Liver (tissue), 9 donors: ENCODE results near the gene PLEKHN1. TPM values are rescaled to one million over a fixed set of nuclear protein-coding genes. Genes with fewer than 3 reads are reported as not detected.
"Not testable (repeated sequence)": the region's sequence is repeated elsewhere in the genome, so short reads cannot be mapped to it uniquely, and the experiment has no call there.

Experiments
- DNase-seq: peaks from one replicate; pipeline ENCODE4 v3.0.0-alpha.2; 2017; ENCODE audit warnings: low spot score
- H3K27ac ChIP-seq, 2 donors: one replicate each; pipeline ENCODE4 v1.7.0; 2013; ENCODE audit warnings: inconsistent platforms in 2 of 2, low read length in 2 of 2, control low read depth in 1 of 2, low read depth in 1 of 2, mild to moderate bottlenecking in 1 of 2
- H3K27me3 ChIP-seq, 4 donors: one replicate each; pipeline versions ENCODE4 v1.6.1 to v1.7.0; 2013; ENCODE audit warnings: low read length in 3 of 4, inconsistent platforms in 1 of 4, mild to moderate bottlenecking in 1 of 4, moderate library complexity in 1 of 4; ENCODE audit not compliant: control insufficient read depth in 4 of 4, insufficient read depth in 4 of 4
- H3K36me3 ChIP-seq, 4 donors: one replicate each; pipeline versions ENCODE4 v1.6.1 to v1.7.0; 2013; ENCODE audit warnings: low read length in 3 of 4, mild to moderate bottlenecking in 3 of 4, low read depth in 1 of 4, moderate library complexity in 1 of 4; ENCODE audit not compliant: control insufficient read depth in 4 of 4, insufficient read depth in 3 of 4
- H3K4me1 ChIP-seq, 4 donors: one replicate each; pipeline versions ENCODE4 v1.6.1 to v1.7.0; 2013; ENCODE audit warnings: low read length in 3 of 4, mild to moderate bottlenecking in 3 of 4, moderate library complexity in 1 of 4; ENCODE audit not compliant: control insufficient read depth in 4 of 4, insufficient read depth in 4 of 4
- H3K4me3 ChIP-seq, 3 donors: one replicate each; pipeline versions ENCODE4 v1.6.1 to v1.7.0; 2013; ENCODE audit warnings: low read length in 3 of 3, control low read depth in 1 of 3, low read depth in 1 of 3, mild to moderate bottlenecking in 1 of 3
- H3K9ac ChIP-seq, 2 donors: one replicate each; pipeline ENCODE4 v1.7.0; 2013; ENCODE audit warnings: low read length in 2 of 2, mild to moderate bottlenecking in 2 of 2, moderate library complexity in 2 of 2, control low read depth in 1 of 2, low read depth in 1 of 2
- H3K9me3 ChIP-seq, 4 donors: one replicate each; pipeline versions ENCODE4 v1.6.1 to v1.7.0; 2013; ENCODE audit warnings: low read length in 3 of 4; ENCODE audit not compliant: control insufficient read depth in 4 of 4
- EGR1 ChIP-seq, 2 donors: IDR thresholded peaks; 2 replicates each; pipeline ENCODE4 v1.6.1; 2016 to 2018; ENCODE audit warnings: antibody characterized with exemption in 2 of 2, low read depth in 2 of 2
- FOXA1 ChIP-seq: IDR thresholded peaks from 2 replicates; pipeline ENCODE4 v1.6.1; 2016; ENCODE audit warnings: antibody characterized with exemption
- FOXA2 ChIP-seq: IDR thresholded peaks from 2 replicates; pipeline ENCODE4 v1.6.1; 2016; ENCODE audit warnings: antibody characterized with exemption
- GABPA ChIP-seq, 2 donors: IDR thresholded peaks in 1 of 2; conservative IDR thresholded peaks in 1 of 2; 2 replicates each; pipeline ENCODE4 v1.6.1; 2016; ENCODE audit warnings: antibody characterized with exemption in 2 of 2, mild to moderate bottlenecking in 1 of 2, moderate library complexity in 1 of 2
- HNF4A ChIP-seq, 2 donors: conservative IDR thresholded peaks; 2 replicates each; pipeline ENCODE4 v1.6.1; 2016; ENCODE audit warnings: antibody characterized with exemption in 2 of 2, mild to moderate bottlenecking in 2 of 2
- HNF4G ChIP-seq: IDR thresholded peaks from 2 replicates; pipeline ENCODE4 v1.6.1; 2016; ENCODE audit warnings: antibody characterized with exemption
- JUND ChIP-seq, 2 donors: IDR thresholded peaks; 2 replicates each; pipeline ENCODE4 v1.6.1; 2016; ENCODE audit warnings: antibody characterized with exemption in 2 of 2
- NR2F2 ChIP-seq: IDR thresholded peaks from 2 replicates; pipeline ENCODE4 v1.6.1; 2016; ENCODE audit warnings: antibody characterized with exemption
- RAD21 ChIP-seq, 2 donors: IDR thresholded peaks; 2 replicates each; pipeline ENCODE4 v1.6.1; 2016; ENCODE audit warnings: antibody characterized with exemption in 2 of 2, mild to moderate bottlenecking in 2 of 2
- RXRA ChIP-seq, 2 donors: IDR thresholded peaks; 2 replicates each; pipeline ENCODE4 v1.6.1; 2017 to 2018; ENCODE audit warnings: antibody characterized with exemption in 2 of 2, mild to moderate bottlenecking in 1 of 2
- SP1 ChIP-seq: IDR thresholded peaks from 2 replicates; pipeline ENCODE4 v1.6.1; 2018; ENCODE audit warnings: antibody characterized with exemption, mild to moderate bottlenecking
- YY1 ChIP-seq: IDR thresholded peaks from 2 replicates; pipeline ENCODE4 v1.6.1; 2016; ENCODE audit warnings: antibody characterized with exemption, mild to moderate bottlenecking
- WGBS: extraction: QIAGEN DNeasy Blood & Tissue Kit; methylation state at CpG from one replicate; pipeline ENCODE4 v1.1.7; 2013; 5-methylcytosine and 5-hydroxymethylcytosine counted together
- polyA plus RNA-seq, 2 donors: library from polyadenylated mRNA; stranded (reverse) in 1 of 2; unstranded in 1 of 2; fragments of 200-250 nt in 1 of 2; fragments of >200 nt in 1 of 2; fragmentation: Nextera tagmentation in 1 of 2; extraction: Ambion mirVana in 1 of 2; gene quantifications; one replicate each; pipeline versions ENCODE4 v1.2.1 to v1.2.3, GENCODE V29; 2013 to 2015
- total RNA-seq, 2 donors: library from RNA; depleted of rRNA; stranded (reverse); fragments of >200 nt; gene quantifications; one replicate each; pipeline ENCODE4 v1.2.3, GENCODE V29; 2014
- TF ChIP-seq, protein P1 (sequence below): IDR thresholded peaks from 2 replicates; pipeline ENCODE4 v1.6.1; 2016; ENCODE audit warnings: antibody characterized with exemption
- TF ChIP-seq, protein P2 (sequence below): fragments of 150-350 bp; IDR thresholded peaks from 2 replicates; pipeline ENCODE4 v1.5.1; 2017; ENCODE audit warnings: improper control_type of control experiment, low read depth, low read length; ENCODE audit not compliant: missing input control
- TF ChIP-seq, protein P3 (sequence below): IDR thresholded peaks from 2 replicates; pipeline ENCODE4 v1.6.1; 2016; ENCODE audit warnings: antibody characterized with exemption
- TF ChIP-seq, protein P4 (sequence below): IDR thresholded peaks from 2 replicates; pipeline ENCODE4 v1.6.1; 2016; ENCODE audit warnings: antibody characterized with exemption, mild to moderate bottlenecking
- TF ChIP-seq, protein P5 (sequence below): IDR thresholded peaks from 2 replicates; pipeline ENCODE4 v1.6.1; 2016; ENCODE audit warnings: antibody characterized with exemption
- donor health status: healthy.
- donor health status: healthy.
- donor health status: healthy.
- donor health status: healthy.
- donor health status: healthy.

The PLEKHN1 gene
- total and polyA plus RNA-seq, 4 donors, result 0.17 to 0.18 TPM; not detected in 2

DNA sequence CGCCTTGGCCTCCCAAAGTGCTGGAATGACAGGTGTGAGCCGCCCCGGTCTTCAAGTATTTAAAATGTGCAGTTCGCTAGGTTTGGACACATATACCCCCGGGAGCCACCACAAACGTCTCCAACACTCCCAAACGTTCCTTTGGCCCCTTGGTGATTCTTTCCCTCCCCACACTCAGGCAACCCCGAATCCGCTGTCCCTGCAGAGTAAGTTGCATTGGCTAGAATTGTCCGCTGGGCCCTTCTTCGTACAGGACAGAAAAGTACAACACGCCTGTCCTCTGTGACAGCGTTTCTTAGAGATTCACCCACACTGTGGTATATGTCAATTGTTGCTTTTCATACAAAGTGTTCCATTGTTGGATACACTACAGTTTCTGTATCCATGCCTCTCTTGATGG is 18.8 kb downstream of the PLEKHN1 start:
- H3K4me1 ChIP-seq, result peaks cover 0 to 2% (median 0%) of the 10 kb centered on the region in 4 donors
- H3K27ac ChIP-seq, result no peak overlapping the region
- H3K36me3 ChIP-seq, result no peaks in the 10 kb centered on the region
- TF ChIP-seq GABPA (IDR thresholded peaks at IDR 0.05 in 1 of 2, conservative IDR thresholded peaks at IDR 0.05 in 1 of 2) (no peak), SP1 (no peak), RXRA (IDR thresholded peaks at IDR 0.05) (no peak), YY1 (no peak), FOXA1 (no peak), RAD21 (IDR thresholded peaks at IDR 0.05) (no peak), JUND (IDR thresholded peaks at IDR 0.05) (no peak), HNF4A (conservative IDR thresholded peaks at IDR 0.05) (no peak), NR2F2 (no peak), HNF4G (no peak), FOXA2 (no peak), EGR1 (IDR thresholded peaks at IDR 0.05; ENCODE audit: low read depth in 2 of 2) (no peak)
- TF ChIP-seq, protein P1, sequence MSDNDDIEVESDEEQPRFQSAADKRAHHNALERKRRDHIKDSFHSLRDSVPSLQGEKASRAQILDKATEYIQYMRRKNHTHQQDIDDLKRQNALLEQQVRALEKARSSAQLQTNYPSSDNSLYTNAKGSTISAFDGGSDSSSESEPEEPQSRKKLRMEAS, result no peak
- TF ChIP-seq, protein P2, sequence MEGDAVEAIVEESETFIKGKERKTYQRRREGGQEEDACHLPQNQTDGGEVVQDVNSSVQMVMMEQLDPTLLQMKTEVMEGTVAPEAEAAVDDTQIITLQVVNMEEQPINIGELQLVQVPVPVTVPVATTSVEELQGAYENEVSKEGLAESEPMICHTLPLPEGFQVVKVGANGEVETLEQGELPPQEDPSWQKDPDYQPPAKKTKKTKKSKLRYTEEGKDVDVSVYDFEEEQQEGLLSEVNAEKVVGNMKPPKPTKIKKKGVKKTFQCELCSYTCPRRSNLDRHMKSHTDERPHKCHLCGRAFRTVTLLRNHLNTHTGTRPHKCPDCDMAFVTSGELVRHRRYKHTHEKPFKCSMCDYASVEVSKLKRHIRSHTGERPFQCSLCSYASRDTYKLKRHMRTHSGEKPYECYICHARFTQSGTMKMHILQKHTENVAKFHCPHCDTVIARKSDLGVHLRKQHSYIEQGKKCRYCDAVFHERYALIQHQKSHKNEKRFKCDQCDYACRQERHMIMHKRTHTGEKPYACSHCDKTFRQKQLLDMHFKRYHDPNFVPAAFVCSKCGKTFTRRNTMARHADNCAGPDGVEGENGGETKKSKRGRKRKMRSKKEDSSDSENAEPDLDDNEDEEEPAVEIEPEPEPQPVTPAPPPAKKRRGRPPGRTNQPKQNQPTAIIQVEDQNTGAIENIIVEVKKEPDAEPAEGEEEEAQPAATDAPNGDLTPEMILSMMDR, result no peak
- TF ChIP-seq, protein P3, sequence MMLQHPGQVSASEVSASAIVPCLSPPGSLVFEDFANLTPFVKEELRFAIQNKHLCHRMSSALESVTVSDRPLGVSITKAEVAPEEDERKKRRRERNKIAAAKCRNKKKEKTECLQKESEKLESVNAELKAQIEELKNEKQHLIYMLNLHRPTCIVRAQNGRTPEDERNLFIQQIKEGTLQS, result no peak
- TF ChIP-seq, protein P4, sequence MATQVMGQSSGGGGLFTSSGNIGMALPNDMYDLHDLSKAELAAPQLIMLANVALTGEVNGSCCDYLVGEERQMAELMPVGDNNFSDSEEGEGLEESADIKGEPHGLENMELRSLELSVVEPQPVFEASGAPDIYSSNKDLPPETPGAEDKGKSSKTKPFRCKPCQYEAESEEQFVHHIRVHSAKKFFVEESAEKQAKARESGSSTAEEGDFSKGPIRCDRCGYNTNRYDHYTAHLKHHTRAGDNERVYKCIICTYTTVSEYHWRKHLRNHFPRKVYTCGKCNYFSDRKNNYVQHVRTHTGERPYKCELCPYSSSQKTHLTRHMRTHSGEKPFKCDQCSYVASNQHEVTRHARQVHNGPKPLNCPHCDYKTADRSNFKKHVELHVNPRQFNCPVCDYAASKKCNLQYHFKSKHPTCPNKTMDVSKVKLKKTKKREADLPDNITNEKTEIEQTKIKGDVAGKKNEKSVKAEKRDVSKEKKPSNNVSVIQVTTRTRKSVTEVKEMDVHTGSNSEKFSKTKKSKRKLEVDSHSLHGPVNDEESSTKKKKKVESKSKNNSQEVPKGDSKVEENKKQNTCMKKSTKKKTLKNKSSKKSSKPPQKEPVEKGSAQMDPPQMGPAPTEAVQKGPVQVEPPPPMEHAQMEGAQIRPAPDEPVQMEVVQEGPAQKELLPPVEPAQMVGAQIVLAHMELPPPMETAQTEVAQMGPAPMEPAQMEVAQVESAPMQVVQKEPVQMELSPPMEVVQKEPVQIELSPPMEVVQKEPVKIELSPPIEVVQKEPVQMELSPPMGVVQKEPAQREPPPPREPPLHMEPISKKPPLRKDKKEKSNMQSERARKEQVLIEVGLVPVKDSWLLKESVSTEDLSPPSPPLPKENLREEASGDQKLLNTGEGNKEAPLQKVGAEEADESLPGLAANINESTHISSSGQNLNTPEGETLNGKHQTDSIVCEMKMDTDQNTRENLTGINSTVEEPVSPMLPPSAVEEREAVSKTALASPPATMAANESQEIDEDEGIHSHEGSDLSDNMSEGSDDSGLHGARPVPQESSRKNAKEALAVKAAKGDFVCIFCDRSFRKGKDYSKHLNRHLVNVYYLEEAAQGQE, result no peak
- TF ChIP-seq, protein P5, sequence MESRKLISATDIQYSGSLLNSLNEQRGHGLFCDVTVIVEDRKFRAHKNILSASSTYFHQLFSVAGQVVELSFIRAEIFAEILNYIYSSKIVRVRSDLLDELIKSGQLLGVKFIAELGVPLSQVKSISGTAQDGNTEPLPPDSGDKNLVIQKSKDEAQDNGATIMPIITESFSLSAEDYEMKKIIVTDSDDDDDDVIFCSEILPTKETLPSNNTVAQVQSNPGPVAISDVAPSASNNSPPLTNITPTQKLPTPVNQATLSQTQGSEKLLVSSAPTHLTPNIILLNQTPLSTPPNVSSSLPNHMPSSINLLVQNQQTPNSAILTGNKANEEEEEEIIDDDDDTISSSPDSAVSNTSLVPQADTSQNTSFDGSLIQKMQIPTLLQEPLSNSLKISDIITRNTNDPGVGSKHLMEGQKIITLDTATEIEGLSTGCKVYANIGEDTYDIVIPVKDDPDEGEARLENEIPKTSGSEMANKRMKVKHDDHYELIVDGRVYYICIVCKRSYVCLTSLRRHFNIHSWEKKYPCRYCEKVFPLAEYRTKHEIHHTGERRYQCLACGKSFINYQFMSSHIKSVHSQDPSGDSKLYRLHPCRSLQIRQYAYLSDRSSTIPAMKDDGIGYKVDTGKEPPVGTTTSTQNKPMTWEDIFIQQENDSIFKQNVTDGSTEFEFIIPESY, result no peak
- no peak overlapping the region for H3K9ac ChIP-seq
- 78% methylated on average over 13 of the region's 13 CpGs for WGBS
- peaks cover 0 to 6% (median 2%) of the 10 kb centered on the region in 4 donors for H3K27me3 ChIP-seq
- H3K4me3 ChIP-seq, result no peak overlapping the region
- H3K9me3 ChIP-seq, result no peaks in the 10 kb centered on the region
- DNase-seq, result no peak

DNA sequence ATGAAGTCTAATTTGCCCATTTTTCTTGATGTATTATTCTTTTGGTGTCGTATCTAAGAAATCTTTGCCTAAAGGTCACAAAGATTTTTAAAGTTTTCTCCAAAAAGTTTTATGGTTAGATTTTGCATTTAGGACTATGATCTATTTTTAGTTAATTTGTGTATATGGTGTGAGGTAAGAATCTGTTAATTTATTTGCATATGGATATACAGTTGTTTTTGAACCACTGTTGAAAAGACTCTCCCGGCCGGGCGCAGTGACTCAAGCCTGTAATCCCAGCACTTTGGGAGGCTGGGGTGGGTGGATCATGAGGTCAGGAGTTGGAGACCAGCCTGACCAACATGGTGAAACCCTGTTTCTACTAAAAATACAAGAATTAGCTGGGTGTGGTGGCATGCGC is 21.8 kb downstream of the PLEKHN1 start:
- H3K4me3 ChIP-seq, H3K9me3 ChIP-seq, H3K9ac ChIP-seq, DNase-seq, H3K27me3 ChIP-seq, H3K36me3 ChIP-seq, H3K4me1 ChIP-seq, H3K27ac ChIP-seq: not testable (repeated sequence)
- WGBS, result 86% methylated on average over 5 of the region's 5 CpGs

DNA sequence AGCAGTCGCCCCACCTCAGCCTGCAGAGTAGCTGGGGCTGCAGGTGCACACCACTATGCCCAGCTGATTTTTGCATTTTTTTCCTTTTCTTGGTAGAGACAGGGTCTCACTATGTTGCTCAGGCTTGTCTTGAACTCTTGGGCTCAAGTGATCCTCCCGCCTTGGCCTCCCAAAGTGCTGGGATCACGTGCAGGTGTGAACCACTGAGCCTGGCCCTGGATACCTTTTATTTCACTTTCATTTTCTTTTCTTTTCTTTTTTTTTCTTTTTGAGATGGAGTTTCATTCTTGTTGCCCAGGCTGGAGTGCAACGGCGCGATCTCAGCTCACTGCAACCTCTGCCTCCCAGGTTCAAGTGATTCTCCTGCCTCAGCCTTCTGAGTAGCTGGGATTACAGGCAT is 25.0 kb downstream of the PLEKHN1 start:
- H3K36me3 ChIP-seq, H3K9ac ChIP-seq, H3K9me3 ChIP-seq, DNase-seq, H3K27ac ChIP-seq, H3K4me3 ChIP-seq, H3K27me3 ChIP-seq, H3K4me1 ChIP-seq: not testable (repeated sequence)
- WGBS, result 95% methylated on average over 6 of the region's 6 CpGs
